HepG2 (cell line): Measurements from ENCODE around the gene PLPP3. TPM values are rescaled to one million over a fixed set of nuclear protein-coding genes. Genes with fewer than 3 reads are reported as not detected.

ENCODE experiments used
- ARHGAP35 ChIP-seq: sonication (generic); formaldehyde crosslinking; IDR thresholded peaks from 2 replicates; pipeline ENCODE4 v1.9.0; 2022; ENCODE audit warnings: mild to moderate bottlenecking, inconsistent platforms, moderate library complexity, missing genetic modification reagents, borderline replicate concordance
- ATF3 ChIP-seq: sonication (generic); formaldehyde crosslinking; IDR thresholded peaks from 2 replicates; pipeline ENCODE4 v1.4.0; 2020; ENCODE audit warnings: missing genetic modification reagents
- CCDC6 ChIP-seq: sonication (generic); formaldehyde crosslinking; IDR thresholded peaks from 2 replicates; pipeline ENCODE4 v1.8.1; 2022; ENCODE audit warnings: mild to moderate bottlenecking, missing genetic modification reagents, moderate library complexity
- DR1 ChIP-seq: sonication (generic); formaldehyde crosslinking; IDR thresholded peaks from 2 replicates; pipeline ENCODE4 v1.8.0; 2021; ENCODE audit warnings: mild to moderate bottlenecking, missing genetic modification reagents, inconsistent platforms
- FOXO1 ChIP-seq: sonication (generic); formaldehyde crosslinking; IDR thresholded peaks from 2 replicates; pipeline ENCODE4 v1.4.0; 2020; ENCODE audit warnings: missing genetic modification reagents
- GPBP1L1 ChIP-seq: sonication (generic); formaldehyde crosslinking; IDR thresholded peaks from 2 replicates; pipeline ENCODE4 v1.5.0; 2020; ENCODE audit warnings: mild to moderate bottlenecking, missing genetic modification reagents
- KDM3A ChIP-seq: IDR thresholded peaks from 2 replicates; pipeline ENCODE4 v1.6.1; 2018; ENCODE audit warnings: low read depth, missing compliant biosample characterization
- MTF1 ChIP-seq: sonication (generic); formaldehyde crosslinking; IDR thresholded peaks from 2 replicates; pipeline ENCODE4 v1.5.0; 2020; ENCODE audit warnings: missing genetic modification reagents
- PLRG1 ChIP-seq: fragments of 450-650 bp; conservative IDR thresholded peaks from 2 replicates; pipeline ENCODE4 v1.6.1; 2016
- POGZ ChIP-seq: sonication (generic); formaldehyde crosslinking; IDR thresholded peaks from 2 replicates; pipeline ENCODE4 v1.4.0; 2020; ENCODE audit warnings: mild to moderate bottlenecking, missing genetic modification reagents
- RCOR2 ChIP-seq: IDR thresholded peaks from 2 replicates; pipeline ENCODE4 v1.6.1; 2016; ENCODE audit warnings: missing biosample characterization, missing genetic modification reagents
- SMYD3 ChIP-seq: sonication (generic); formaldehyde crosslinking; IDR thresholded peaks from 2 replicates; pipeline ENCODE4 v1.8.1; 2023; ENCODE audit warnings: mild to moderate bottlenecking, missing genetic modification reagents
- WIZ ChIP-seq: sonication (generic); formaldehyde crosslinking; IDR thresholded peaks from 2 replicates; pipeline ENCODE4 v1.5.1; 2020; ENCODE audit warnings: mild to moderate bottlenecking, missing genetic modification reagents
- ZBTB38 ChIP-seq: sonication (generic); formaldehyde crosslinking; IDR thresholded peaks from 2 replicates; pipeline ENCODE4 v1.5.1; 2020; ENCODE audit warnings: mild to moderate bottlenecking, missing genetic modification reagents
- ZFP36 ChIP-seq: fragments of 150-350 bp; IDR thresholded peaks from 2 replicates; pipeline ENCODE4 v1.6.1; 2018; ENCODE audit warnings: borderline replicate concordance, low read length, low read depth; ENCODE audit not compliant: partially characterized antibody
- ZNF33A ChIP-seq: sonication (generic); formaldehyde crosslinking; IDR thresholded peaks from 2 replicates; pipeline ENCODE4 v1.5.1; 2020; ENCODE audit warnings: missing genetic modification reagents, mild to moderate bottlenecking, moderate library complexity, borderline replicate concordance
- ZNF33B ChIP-seq: sonication (generic); formaldehyde crosslinking; IDR thresholded peaks from 2 replicates; pipeline ENCODE4 v1.5.1; 2020; ENCODE audit warnings: mild to moderate bottlenecking, missing genetic modification reagents
- ZNF460 ChIP-seq: sonication (generic); formaldehyde crosslinking; IDR thresholded peaks from 2 replicates; pipeline ENCODE4 v1.5.1; 2020; ENCODE audit warnings: missing genetic modification reagents, mild to moderate bottlenecking, borderline replicate concordance
- ZNF563 ChIP-seq: sonication (generic); formaldehyde crosslinking; IDR thresholded peaks from 2 replicates; pipeline ENCODE4 v1.8.0; 2022; ENCODE audit warnings: mild to moderate bottlenecking, moderate library complexity, missing genetic modification reagents
- ZNF589 ChIP-seq: sonication (generic); formaldehyde crosslinking; conservative IDR thresholded peaks from 2 replicates; pipeline ENCODE4 v1.8.0; 2022; ENCODE audit warnings: mild to moderate bottlenecking, moderate library complexity, missing genetic modification reagents
- ZNF670 ChIP-seq: sonication (generic); formaldehyde crosslinking; IDR thresholded peaks from 2 replicates; pipeline ENCODE4 v1.8.0; 2022; ENCODE audit warnings: mild to moderate bottlenecking, missing genetic modification reagents, borderline replicate concordance
- ZSCAN29 ChIP-seq: sonication (generic); formaldehyde crosslinking; conservative IDR thresholded peaks from 2 replicates; pipeline ENCODE4 v1.4.0; 2020; ENCODE audit warnings: mild to moderate bottlenecking, missing genetic modification reagents
- polyA plus RNA-seq, 8 experiments: library from polyadenylated mRNA; depleted of rRNA in 3 of 8; stranded (reverse) in 7 of 8; unstranded in 1 of 8; fragments of >200 nt; fragmentation: Illumina TruSeq in 4 of 8; extraction: Trizol in 4 of 8; gene quantifications; 2 replicates each; pipeline versions ENCODE4 v1.2.1 to v1.2.3, GENCODE V29; 2011 to 2016; ENCODE audit warnings: low read depth in 4 of 8, missing spikeins in 1 of 8, mixed read lengths in 1 of 8; ENCODE audit not compliant: insufficient read depth in 1 of 8
- total RNA-seq, 5 experiments: library from RNA; depleted of rRNA; stranded (reverse); fragments of >200 nt; fragmentation: Illumina TruSeq; extraction: Trizol; gene quantifications; 2 replicates each; pipeline ENCODE4 v1.2.3, GENCODE V29; 2016; ENCODE audit warnings: low read depth in 1 of 5
- TF ChIP-seq, protein P1 (sequence below): sonication (generic); formaldehyde crosslinking; IDR thresholded peaks from 2 replicates; pipeline ENCODE4 v1.5.1; 2020; ENCODE audit warnings: missing genetic modification reagents, mild to moderate bottlenecking, borderline replicate concordance
- TF ChIP-seq, protein P2 (sequence below): sonication (generic); formaldehyde crosslinking; IDR thresholded peaks from 2 replicates; pipeline ENCODE4 v1.8.0; 2022; ENCODE audit warnings: missing genetic modification reagents, mild to moderate bottlenecking, moderate library complexity, borderline replicate concordance

PLPP3 gene
- total and polyA plus RNA-seq, 2 of the 13 experiments (the other 11 are each of a cell fraction or from before 2014, with no cell fraction given): 49.7 to 65.8 TPM

- TF ChIP-seq ZNF589 (CRISPR knock-in tag) (no peak; the same call in 1 of the 2 replicates), CCDC6 (CRISPR knock-in tag) (peak; percentile 65; the same call in 1 of the 2 replicates), ZNF33B (CRISPR knock-in tag) (no peak), ZFP36 (no peak), ZNF33A (no peak), SMYD3 (peak; percentile 89; the same call in 1 of the 2 replicates), ZNF460 (CRISPR knock-in tag) (peak; percentile 46; the same call in 1 of the 2 replicates), MTF1 (no peak), ZNF563 (CRISPR knock-in tag) (peak; percentile 65; the same call in 1 of the 2 replicates), POGZ (CRISPR knock-in tag) (peak; percentile 98), ZNF670 (CRISPR knock-in tag) (peak; percentile 62; the same call in 1 of the 2 replicates), GPBP1L1 (CRISPR knock-in tag) (no peak), KDM3A (CRISPR knock-in tag) (peak; percentile 49; the same call in 1 of the 2 replicates), ATF3 (CRISPR knock-in tag) (peak; percentile 32; the same call in 1 of the 2 replicates), ZSCAN29 (CRISPR knock-in tag) (peak; percentile 89), WIZ (CRISPR knock-in tag) (peak; percentile 75; the same call in 1 of the 2 replicates), DR1 (no peak), RCOR2 (CRISPR knock-in tag) (peak; percentile 87; the same call in 1 of the 2 replicates), PLRG1 (no peak), ZBTB38 (CRISPR knock-in tag) (peak; percentile 78; the same call in 1 of the 2 replicates), FOXO1 (CRISPR knock-in tag) (peak; percentile 82), ARHGAP35 (CRISPR knock-in tag) (0 out of 2 replicates have a peak, but pooled peaks have one; percentile 20)
- TF ChIP-seq, protein P1, sequence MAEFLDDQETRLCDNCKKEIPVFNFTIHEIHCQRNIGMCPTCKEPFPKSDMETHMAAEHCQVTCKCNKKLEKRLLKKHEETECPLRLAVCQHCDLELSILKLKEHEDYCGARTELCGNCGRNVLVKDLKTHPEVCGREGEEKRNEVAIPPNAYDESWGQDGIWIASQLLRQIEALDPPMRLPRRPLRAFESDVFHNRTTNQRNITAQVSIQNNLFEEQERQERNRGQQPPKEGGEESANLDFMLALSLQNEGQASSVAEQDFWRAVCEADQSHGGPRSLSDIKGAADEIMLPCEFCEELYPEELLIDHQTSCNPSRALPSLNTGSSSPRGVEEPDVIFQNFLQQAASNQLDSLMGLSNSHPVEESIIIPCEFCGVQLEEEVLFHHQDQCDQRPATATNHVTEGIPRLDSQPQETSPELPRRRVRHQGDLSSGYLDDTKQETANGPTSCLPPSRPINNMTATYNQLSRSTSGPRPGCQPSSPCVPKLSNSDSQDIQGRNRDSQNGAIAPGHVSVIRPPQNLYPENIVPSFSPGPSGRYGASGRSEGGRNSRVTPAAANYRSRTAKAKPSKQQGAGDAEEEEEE (CRISPR knock-in tag): peak; percentile 96; the same call in 1 of the 2 replicates
- TF ChIP-seq, protein P2, sequence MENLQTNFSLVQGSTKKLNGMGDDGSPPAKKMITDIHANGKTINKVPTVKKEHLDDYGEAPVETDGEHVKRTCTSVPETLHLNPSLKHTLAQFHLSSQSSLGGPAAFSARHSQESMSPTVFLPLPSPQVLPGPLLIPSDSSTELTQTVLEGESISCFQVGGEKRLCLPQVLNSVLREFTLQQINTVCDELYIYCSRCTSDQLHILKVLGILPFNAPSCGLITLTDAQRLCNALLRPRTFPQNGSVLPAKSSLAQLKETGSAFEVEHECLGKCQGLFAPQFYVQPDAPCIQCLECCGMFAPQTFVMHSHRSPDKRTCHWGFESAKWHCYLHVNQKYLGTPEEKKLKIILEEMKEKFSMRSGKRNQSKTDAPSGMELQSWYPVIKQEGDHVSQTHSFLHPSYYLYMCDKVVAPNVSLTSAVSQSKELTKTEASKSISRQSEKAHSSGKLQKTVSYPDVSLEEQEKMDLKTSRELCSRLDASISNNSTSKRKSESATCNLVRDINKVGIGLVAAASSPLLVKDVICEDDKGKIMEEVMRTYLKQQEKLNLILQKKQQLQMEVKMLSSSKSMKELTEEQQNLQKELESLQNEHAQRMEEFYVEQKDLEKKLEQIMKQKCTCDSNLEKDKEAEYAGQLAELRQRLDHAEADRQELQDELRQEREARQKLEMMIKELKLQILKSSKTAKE (CRISPR knock-in tag): peak; percentile 73; the same call in 1 of the 2 replicates
Observed at GRCh38 chr1:56461158-56462127, 117.9 kb downstream of the PLPP3 start (continued).
